HFFc6 (cell line): ENCODE measurements around the gene ATF6. TPM values are rescaled to one million over a fixed set of nuclear protein-coding genes. Genes with fewer than 3 reads are reported as not detected.
"Not testable (repeated sequence)": the region's sequence is repeated elsewhere in the genome, so short reads cannot be mapped to it uniquely, and the experiment has no call there.

ENCODE experiments used
- DNase-seq: peaks from one replicate; pipeline ENCODE4 v3.0.0-alpha.2; 2018
- H3K27ac Mint-ChIP-seq: 2 replicates; pipeline ENCODE4 v1.8.0; 2020; ENCODE audit warnings: mild to moderate bottlenecking, mixed read lengths
- H3K27me3 Mint-ChIP-seq: 2 replicates; pipeline ENCODE4 v1.8.0; 2021; ENCODE audit warnings: mild to moderate bottlenecking, moderate library complexity, mixed read lengths; ENCODE audit not compliant: insufficient read depth
- H3K36me3 Mint-ChIP-seq: 2 replicates; pipeline ENCODE4 v1.8.0; 2021; ENCODE audit warnings: low read depth, mixed read lengths
- H3K4me1 Mint-ChIP-seq: 2 replicates; pipeline ENCODE4 v1.8.0; 2020; ENCODE audit warnings: low read depth, mixed read lengths
- H3K4me3 Mint-ChIP-seq: 2 replicates; pipeline ENCODE4 v1.8.0; 2020; ENCODE audit warnings: mild to moderate bottlenecking, moderate library complexity, mixed read lengths
- H3K9me3 Mint-ChIP-seq: 2 replicates; pipeline ENCODE4 v1.8.0; 2020; ENCODE audit warnings: mild to moderate bottlenecking, mixed read lengths
- CTCF ChIP-seq: fragments of 200-600 bp; sonication (generic); IDR thresholded peaks from 2 replicates; pipeline ENCODE4 v1.5.0; 2021; ENCODE audit warnings: antibody characterized with exemption, mild to moderate bottlenecking
- total RNA-seq, 6 experiments: library from RNA; stranded (reverse); fragmentation: NEBNext Ultra II Directional; extraction: Animal tissue kit (Norgen Biotek cat#: 25700); gene quantifications; 2 replicates in 1 of 6; 3 replicates in 5 of 6; pipeline ENCODE4 v1.2.3, GENCODE V29; 2021

The ATF6 gene
- total RNA-seq, 6 experiments from 2014 or later: 23.7 to 29.9 (median 27.6) TPM

GRCh38 chr1:161720956-161721737 lies 45.0 kb upstream of the ATF6 start, which contains the start of gene FCRLB:
Gene FCRLB (plus strand): TSS chr1:161721544. CDS start chr1:161722673, 1,129 bp downstream.
- no peak for TF ChIP-seq CTCF
- Mint-ChIP-seq H3K27ac (peak within 1 kb of the TSS; percentile 94), H3K9me3 (no peaks in the 10 kb centered on the region), H3K36me3 (no peaks in the 10 kb centered on the region), H3K4me1 (peaks cover 69% of the 10 kb centered on the region), H3K4me3 (peak within 1 kb of the TSS; percentile 66), H3K27me3 (no peaks in the 10 kb centered on the region)
- no peak for DNase-seq

DNA sequence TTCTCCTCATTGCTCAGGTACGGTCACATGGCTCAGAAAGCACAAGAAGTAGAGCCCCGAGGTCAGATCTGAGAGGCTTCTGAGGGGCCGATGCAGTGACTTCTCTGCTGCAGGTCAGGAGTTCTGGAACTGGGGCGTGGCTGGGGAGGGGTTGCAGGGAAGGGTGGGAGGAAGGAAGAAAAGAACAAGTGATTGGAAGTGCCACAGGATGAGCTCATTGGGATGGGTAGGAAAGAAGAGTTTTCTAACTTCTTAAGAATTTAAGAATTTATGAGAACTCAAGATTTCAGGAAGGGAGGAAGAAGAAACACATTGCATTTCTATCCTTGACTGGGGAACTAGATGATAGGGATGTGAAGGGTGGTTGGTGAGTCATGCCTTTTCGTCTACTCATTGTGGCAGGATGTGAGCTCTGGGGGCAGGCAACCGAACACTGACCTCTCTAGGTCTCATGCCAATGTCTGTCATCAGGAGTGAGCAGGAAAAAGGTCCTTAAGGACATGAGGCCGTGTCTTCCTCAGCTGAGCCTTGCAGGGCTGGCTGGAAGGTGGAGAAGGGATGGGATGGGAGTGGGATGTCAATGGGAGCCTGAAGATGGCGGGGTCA lies 44.3 kb upstream of the ATF6 start:
- Mint-ChIP-seq H3K27ac (peak overlapping the region; percentile 94), H3K27me3 (no peaks in the 10 kb centered on the region), H3K36me3 (no peaks in the 10 kb centered on the region), H3K9me3 (no peaks in the 10 kb centered on the region), H3K4me3 (peak overlapping the region; percentile 66), H3K4me1 (peaks cover 71% of the 10 kb centered on the region)
- peak; percentile 89 for DNase-seq
- no peak for TF ChIP-seq CTCF

DNA sequence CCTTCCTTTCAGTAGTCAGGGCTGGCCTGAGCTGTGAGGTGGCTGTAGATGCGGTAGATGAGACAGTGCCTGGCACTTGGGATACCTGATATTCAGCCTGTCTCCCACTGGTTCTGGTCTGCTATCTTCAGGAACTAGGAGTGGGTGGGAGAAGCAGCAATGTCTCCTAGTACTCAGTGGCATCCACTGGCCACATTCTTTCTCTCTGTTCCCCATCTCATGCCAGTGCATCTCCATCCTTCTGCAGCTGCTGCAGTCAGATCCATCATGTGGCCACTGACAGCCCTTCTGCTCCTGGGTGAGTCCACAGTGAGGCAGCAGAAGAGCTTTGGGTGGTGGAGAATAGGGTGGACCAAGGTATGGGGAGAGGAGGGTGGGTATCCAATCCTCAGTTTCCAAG lies 43.7 kb upstream of the ATF6 start:
- Mint-ChIP-seq H3K27ac (peak overlapping the region; percentile 94), H3K36me3 (no peaks in the 10 kb centered on the region), H3K27me3 (no peaks in the 10 kb centered on the region), H3K4me3 (peak overlapping the region; percentile 66; the same call in 1 of the 2 replicates), H3K4me1 (peaks cover 73% of the 10 kb centered on the region), H3K9me3 (no peaks in the 10 kb centered on the region)
- TF ChIP-seq CTCF: no peak
- no peak for DNase-seq

DNA sequence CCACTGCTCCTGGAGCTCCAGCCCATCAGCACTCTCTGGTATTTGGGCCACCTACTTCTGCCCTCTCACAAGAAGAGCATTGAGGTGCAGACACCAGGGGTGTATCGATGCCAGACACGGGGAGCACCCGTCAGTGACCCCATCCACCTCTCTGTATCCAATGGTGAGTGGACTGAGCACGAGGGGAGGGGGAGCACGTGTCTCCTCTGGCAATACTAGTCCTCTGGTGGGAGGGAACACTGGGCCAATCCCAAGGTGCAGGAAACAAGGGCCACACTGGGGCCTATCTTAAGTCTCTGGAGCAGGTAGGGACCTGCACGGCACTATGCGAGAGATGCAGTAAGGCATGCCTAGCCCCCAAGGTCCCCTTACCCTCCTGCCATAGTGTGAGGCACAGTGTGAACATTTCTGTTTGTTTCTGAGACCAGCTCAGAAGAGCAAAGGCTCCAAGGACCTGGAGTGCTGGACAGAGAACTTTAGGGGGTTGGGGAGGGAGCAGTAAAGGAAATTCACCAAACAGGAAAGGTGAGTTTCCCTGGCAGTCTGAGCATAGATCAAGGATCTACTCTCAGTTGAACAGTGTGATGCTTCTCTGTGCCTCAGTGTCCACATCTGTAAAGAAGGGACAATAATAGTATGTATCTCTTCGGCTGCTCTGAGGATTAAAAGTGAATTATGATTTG lies 42.5 kb upstream of the ATF6 start:
- Mint-ChIP-seq H3K9me3 (no peaks in the 10 kb centered on the region), H3K4me1 (peaks cover 83% of the 10 kb centered on the region), H3K36me3 (no peaks in the 10 kb centered on the region), H3K27me3 (no peaks in the 10 kb centered on the region), H3K27ac (peak overlapping the region; percentile 94; the same call in 1 of the 2 replicates), H3K4me3 (no peak overlapping the region)
- no peak for TF ChIP-seq CTCF
- DNase-seq: no peak

DNA sequence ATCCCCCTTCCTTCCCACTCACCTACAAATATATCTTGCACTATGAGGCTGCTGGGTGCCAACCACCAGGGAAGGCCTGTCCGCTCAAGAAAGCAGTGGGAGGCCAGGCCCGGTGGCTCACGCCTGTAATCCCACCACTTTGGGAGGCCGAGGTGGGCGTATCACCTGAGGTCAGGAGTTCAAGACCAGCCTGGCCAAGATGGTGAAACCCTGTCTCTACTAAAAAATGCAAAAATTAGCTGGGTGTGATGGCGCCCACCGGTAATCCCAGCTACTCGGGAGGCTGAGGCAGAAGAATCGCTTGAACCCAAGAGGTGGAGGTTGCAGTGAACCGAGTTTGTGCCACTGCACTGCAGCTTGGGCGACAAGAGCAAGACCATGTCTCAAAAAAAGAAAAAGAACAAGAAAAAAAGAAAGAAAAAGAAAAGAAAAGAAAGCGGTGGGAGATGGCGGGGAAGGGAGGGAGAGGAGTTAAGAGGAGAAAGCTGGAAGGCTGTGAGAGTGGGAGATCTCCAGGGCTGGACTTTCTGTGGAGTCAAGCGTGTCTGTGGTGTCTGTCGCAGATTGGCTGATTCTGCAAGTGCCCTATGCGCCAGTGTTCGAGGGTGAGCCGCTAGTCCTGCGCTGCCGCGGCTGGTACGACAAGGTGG lies 40.7 kb upstream of the ATF6 start:
- H3K9me3 Mint-ChIP-seq, H3K27me3 Mint-ChIP-seq, H3K36me3 Mint-ChIP-seq, DNase-seq: not testable (repeated sequence)
- Mint-ChIP-seq H3K4me3 (peak overlapping the region; percentile 89), H3K4me1 (peaks cover 87% of the 10 kb centered on the region), H3K27ac (peak overlapping the region; percentile 91)
